ENCODE measurements around the gene SORCS1.
A peak's percentile ranks its signal among the peaks of the same experiment; 100 is the strongest.

The SORCS1 gene

GRCh38 chr10:106740071-106740470, 424.4 kb downstream of the SORCS1 start:
- no peak overlapping the region for H3K4me3 ChIP-seq (ENCODE audit: low read depth, low read length)

GRCh38 chr10:106734220-106734619, 430.3 kb downstream of the SORCS1 start:
- Histone ChIP-seq H3K9ac (ENCODE audit: low read depth, low read length) (no peak overlapping the region), H3K4me1 (ENCODE audit: control insufficient read depth, insufficient read depth, low read length) (peaks cover 11% of the 10 kb centered on the region; the same call in 1 of the 2 replicates), H3K27ac (ENCODE audit: low read depth, low read length) (no peak overlapping the region), H3K9me3 (ENCODE audit: control insufficient read depth, insufficient read depth, low read length) (no peaks in the 10 kb centered on the region), H3K4me3 (ENCODE audit: low read depth, low read length) (no peak overlapping the region), H3K27me3 (ENCODE audit: control insufficient read depth, insufficient read depth, low read length) (no peaks in the 10 kb centered on the region), H3K36me3 (ENCODE audit: control insufficient read depth, insufficient read depth, low read length) (no peaks in the 10 kb centered on the region)

More at GRCh38 chr10:106740071-106740470, 424.4 kb downstream of the SORCS1 start:
- Histone ChIP-seq H3K27ac (ENCODE audit: low read depth, low read length) (no peak overlapping the region), H3K4me1 (ENCODE audit: control insufficient read depth, insufficient read depth, low read length) (peaks cover 3% of the 10 kb centered on the region; the same call in 1 of the 2 replicates), H3K9me3 (ENCODE audit: control insufficient read depth, insufficient read depth, low read length) (no peaks in the 10 kb centered on the region), H3K27me3 (ENCODE audit: control insufficient read depth, insufficient read depth, low read length) (no peaks in the 10 kb centered on the region), H3K36me3 (ENCODE audit: control insufficient read depth, insufficient read depth, low read length) (no peaks in the 10 kb centered on the region), H3K9ac (ENCODE audit: low read depth, low read length) (no peak overlapping the region)

- no peak overlapping the region for H3K27ac ChIP-seq (ENCODE audit: low read depth, low read length)
- no peaks in the 10 kb centered on the region for H3K27me3 ChIP-seq (ENCODE audit: control insufficient read depth, insufficient read depth, low read length)
- H3K9me3 ChIP-seq (ENCODE audit: control insufficient read depth, insufficient read depth, low read length): no peaks in the 10 kb centered on the region
- peaks cover 8% of the 10 kb centered on the region; the same call in 1 of the 2 replicates for H3K4me1 ChIP-seq (ENCODE audit: control insufficient read depth, insufficient read depth, low read length)
- no peak overlapping the region for H3K4me3 ChIP-seq (ENCODE audit: low read depth, low read length)
- no peak overlapping the region for H3K9ac ChIP-seq (ENCODE audit: low read depth, low read length)
- H3K36me3 ChIP-seq (ENCODE audit: control insufficient read depth, insufficient read depth, low read length): no peaks in the 10 kb centered on the region
Measured at GRCh38 chr10:106728232-106728631, 436.3 kb downstream of the SORCS1 start.

DNA sequence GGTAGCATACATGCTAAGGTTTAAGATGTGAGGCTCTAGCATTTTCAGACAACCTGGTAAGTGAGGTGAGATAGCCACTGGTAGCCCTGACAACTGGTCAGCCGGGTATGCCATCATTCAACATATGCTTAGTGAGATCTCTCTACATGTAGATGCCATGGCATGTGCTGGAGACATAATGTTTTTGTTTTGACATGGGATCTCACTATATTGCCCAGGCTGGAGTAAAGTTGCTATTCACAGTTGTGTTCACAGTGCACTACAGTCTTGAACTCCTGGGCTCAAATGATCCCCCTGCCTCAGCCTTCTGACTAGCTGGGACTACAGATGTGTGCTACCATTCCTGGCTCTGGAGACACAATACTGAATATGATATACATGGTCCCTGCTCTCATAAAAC, 437.3 kb downstream of the SORCS1 start:
- no peak overlapping the region for H3K9ac ChIP-seq (ENCODE audit: low read depth, low read length)
- peaks cover 2% of the 10 kb centered on the region; the same call in 1 of the 2 replicates for H3K4me1 ChIP-seq (ENCODE audit: control insufficient read depth, insufficient read depth, low read length)
- no peaks in the 10 kb centered on the region for H3K36me3 ChIP-seq (ENCODE audit: control insufficient read depth, insufficient read depth, low read length)
- H3K9me3 ChIP-seq (ENCODE audit: control insufficient read depth, insufficient read depth, low read length): no peaks in the 10 kb centered on the region
- H3K27me3 ChIP-seq (ENCODE audit: control insufficient read depth, insufficient read depth, low read length): no peaks in the 10 kb centered on the region
- no peak overlapping the region for H3K27ac ChIP-seq (ENCODE audit: low read depth, low read length)
- no peak overlapping the region for H3K4me3 ChIP-seq (ENCODE audit: low read depth, low read length)

- Histone ChIP-seq H3K4me3 (ENCODE audit: low read depth, low read length) (no peak overlapping the region), H3K4me1 (ENCODE audit: control insufficient read depth, insufficient read depth, low read length) (peaks cover 4% of the 10 kb centered on the region; the same call in 1 of the 2 replicates), H3K36me3 (ENCODE audit: control insufficient read depth, insufficient read depth, low read length) (no peaks in the 10 kb centered on the region), H3K27ac (ENCODE audit: low read depth, low read length) (no peak overlapping the region), H3K9ac (ENCODE audit: low read depth, low read length) (no peak overlapping the region), H3K27me3 (ENCODE audit: control insufficient read depth, insufficient read depth, low read length) (no peaks in the 10 kb centered on the region), H3K9me3 (ENCODE audit: control insufficient read depth, insufficient read depth, low read length) (no peaks in the 10 kb centered on the region)
Measured at GRCh38 chr10:106722524-106722923, 442.0 kb downstream of the SORCS1 start.

DNA sequence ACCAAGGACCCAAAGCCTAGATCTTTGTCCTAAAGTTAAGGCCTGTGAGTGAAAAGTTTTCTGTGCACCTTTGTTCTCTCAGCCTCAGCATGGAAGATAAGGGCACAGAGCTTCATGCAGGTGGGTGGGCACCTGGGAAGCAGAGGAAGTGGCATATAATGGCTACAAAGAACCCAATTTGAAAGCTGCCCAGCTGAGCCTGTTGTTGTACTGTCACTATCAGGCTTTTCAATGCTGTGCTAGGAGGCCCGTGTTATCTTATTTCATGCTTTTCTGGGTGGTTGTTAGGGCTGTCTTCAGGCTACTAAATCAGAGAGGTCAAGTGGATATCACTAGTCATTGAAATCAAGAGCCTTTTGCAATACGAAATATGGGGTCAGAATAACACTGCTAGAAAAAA, 443.8 kb downstream of the SORCS1 start:
- no peaks in the 10 kb centered on the region for H3K36me3 ChIP-seq (ENCODE audit: control insufficient read depth, insufficient read depth, low read length)
- peak overlapping the region; percentile 20 for H3K27ac ChIP-seq (ENCODE audit: low read depth, low read length)
- H3K27me3 ChIP-seq (ENCODE audit: control insufficient read depth, insufficient read depth, low read length): no peaks in the 10 kb centered on the region
- no peaks in the 10 kb centered on the region for H3K9me3 ChIP-seq (ENCODE audit: control insufficient read depth, insufficient read depth, low read length)
- no peak overlapping the region for H3K4me3 ChIP-seq (ENCODE audit: low read depth, low read length)
- H3K4me1 ChIP-seq (ENCODE audit: control insufficient read depth, insufficient read depth, low read length): peaks cover 4% of the 10 kb centered on the region; the same call in 1 of the 2 replicates
- no peak overlapping the region for H3K9ac ChIP-seq (ENCODE audit: low read depth, low read length)

DNA sequence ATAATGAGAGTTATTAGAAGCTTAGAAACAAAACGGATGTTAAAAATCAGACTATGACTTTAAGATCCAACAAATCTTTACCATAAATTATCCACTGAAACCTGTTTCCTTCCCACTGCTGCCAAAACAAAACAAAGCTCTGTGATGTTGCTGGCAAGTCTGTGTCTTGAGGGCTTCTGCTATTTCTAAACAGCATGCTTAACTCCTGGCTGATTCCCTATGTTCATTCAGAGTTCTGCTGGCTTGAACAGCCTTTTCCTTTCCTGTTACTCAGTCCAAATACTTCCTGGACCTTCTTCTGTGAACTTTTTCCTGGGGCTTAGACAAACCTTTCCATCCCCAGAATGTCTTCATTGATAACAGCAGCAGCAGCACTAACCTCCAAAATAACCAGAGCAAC, 448.1 kb downstream of the SORCS1 start:
- no peak overlapping the region for H3K9ac ChIP-seq (ENCODE audit: low read depth, low read length)
- H3K27me3 ChIP-seq (ENCODE audit: control insufficient read depth, insufficient read depth, low read length): no peaks in the 10 kb centered on the region
- no peaks in the 10 kb centered on the region for H3K9me3 ChIP-seq (ENCODE audit: control insufficient read depth, insufficient read depth, low read length)
- H3K4me3 ChIP-seq (ENCODE audit: low read depth, low read length): no peak overlapping the region
- no peak overlapping the region for H3K27ac ChIP-seq (ENCODE audit: low read depth, low read length)
- H3K4me1 ChIP-seq (ENCODE audit: control insufficient read depth, insufficient read depth, low read length): peaks cover 4% of the 10 kb centered on the region; the same call in 1 of the 2 replicates
- H3K36me3 ChIP-seq (ENCODE audit: control insufficient read depth, insufficient read depth, low read length): no peaks in the 10 kb centered on the region

DNA sequence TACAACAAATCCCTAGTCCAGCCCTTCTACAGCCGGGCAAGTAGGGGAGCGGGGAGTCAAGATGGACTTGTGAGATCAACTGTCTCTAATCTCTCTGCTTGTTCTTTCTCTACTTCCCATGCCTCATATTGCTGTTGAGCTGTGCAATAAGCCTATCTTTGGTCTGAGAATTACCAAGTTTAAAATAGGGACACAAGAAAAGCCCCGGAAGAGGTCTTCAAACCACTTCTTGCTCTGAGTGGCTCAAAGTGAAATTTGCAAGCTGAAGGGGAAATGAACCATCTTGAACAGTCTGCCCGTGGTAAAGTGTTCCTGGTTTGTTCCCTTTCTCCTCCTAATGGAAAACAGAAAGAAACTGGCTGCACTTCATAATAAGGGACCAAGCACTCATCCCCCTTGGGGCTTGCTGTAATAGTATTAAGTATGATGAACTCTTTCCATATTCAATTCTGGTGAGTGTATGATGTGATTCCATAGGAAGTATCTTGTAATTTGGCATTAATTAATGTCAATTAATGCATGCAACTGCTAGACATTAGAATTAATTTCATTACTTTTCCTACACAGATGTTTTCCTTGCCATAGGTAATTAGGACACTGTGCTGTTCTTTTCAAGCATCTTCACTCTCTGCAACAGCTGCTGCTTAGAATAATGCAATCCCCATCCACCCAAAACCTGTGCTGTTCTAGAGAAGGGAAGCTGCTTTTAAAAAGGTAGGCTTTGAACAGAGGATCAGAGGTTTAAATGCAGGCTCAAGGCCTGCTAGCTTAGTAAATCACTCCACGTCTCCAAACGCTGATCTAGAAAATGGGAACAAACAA, 449.6 kb downstream of the SORCS1 start:
- Histone ChIP-seq H3K9ac (ENCODE audit: low read depth, low read length) (no peak overlapping the region), H3K27me3 (ENCODE audit: control insufficient read depth, insufficient read depth, low read length) (no peaks in the 10 kb centered on the region), H3K36me3 (ENCODE audit: control insufficient read depth, insufficient read depth, low read length) (no peaks in the 10 kb centered on the region), H3K27ac (ENCODE audit: low read depth, low read length) (no peak overlapping the region), H3K4me1 (ENCODE audit: control insufficient read depth, insufficient read depth, low read length) (0 out of 2 replicates have a peak, but pooled peaks cover 5% of the 10 kb centered on the region), H3K4me3 (ENCODE audit: low read depth, low read length) (no peak overlapping the region), H3K9me3 (ENCODE audit: control insufficient read depth, insufficient read depth, low read length) (no peaks in the 10 kb centered on the region)

- Histone ChIP-seq H3K4me1 (ENCODE audit: control insufficient read depth, insufficient read depth, low read length) (peaks cover 9% of the 10 kb centered on the region), H3K27ac (ENCODE audit: low read depth, low read length) (no peak overlapping the region), H3K9me3 (ENCODE audit: control insufficient read depth, insufficient read depth, low read length) (no peaks in the 10 kb centered on the region)
Measured at GRCh38 chr10:106713846-106714245, 450.7 kb downstream of the SORCS1 start.

GRCh38 chr10:106712988-106713387, 451.5 kb downstream of the SORCS1 start:
- H3K9me3 ChIP-seq (ENCODE audit: control insufficient read depth, insufficient read depth, low read length): no peaks in the 10 kb centered on the region
- H3K27ac ChIP-seq (ENCODE audit: low read depth, low read length): no peak overlapping the region
- H3K36me3 ChIP-seq (ENCODE audit: control insufficient read depth, insufficient read depth, low read length): no peaks in the 10 kb centered on the region
- H3K27me3 ChIP-seq (ENCODE audit: control insufficient read depth, insufficient read depth, low read length): no peaks in the 10 kb centered on the region
- no peak overlapping the region for H3K9ac ChIP-seq (ENCODE audit: low read depth, low read length)
- H3K4me1 ChIP-seq (ENCODE audit: control insufficient read depth, insufficient read depth, low read length): peaks cover 14% of the 10 kb centered on the region
- no peak overlapping the region for H3K4me3 ChIP-seq (ENCODE audit: low read depth, low read length)

More at GRCh38 chr10:106713846-106714245, 450.7 kb downstream of the SORCS1 start:
- H3K9ac ChIP-seq (ENCODE audit: low read depth, low read length): no peak overlapping the region
- H3K27me3 ChIP-seq (ENCODE audit: control insufficient read depth, insufficient read depth, low read length): no peaks in the 10 kb centered on the region
- H3K4me3 ChIP-seq (ENCODE audit: low read depth, low read length): no peak overlapping the region
- no peaks in the 10 kb centered on the region for H3K36me3 ChIP-seq (ENCODE audit: control insufficient read depth, insufficient read depth, low read length)

DNA sequence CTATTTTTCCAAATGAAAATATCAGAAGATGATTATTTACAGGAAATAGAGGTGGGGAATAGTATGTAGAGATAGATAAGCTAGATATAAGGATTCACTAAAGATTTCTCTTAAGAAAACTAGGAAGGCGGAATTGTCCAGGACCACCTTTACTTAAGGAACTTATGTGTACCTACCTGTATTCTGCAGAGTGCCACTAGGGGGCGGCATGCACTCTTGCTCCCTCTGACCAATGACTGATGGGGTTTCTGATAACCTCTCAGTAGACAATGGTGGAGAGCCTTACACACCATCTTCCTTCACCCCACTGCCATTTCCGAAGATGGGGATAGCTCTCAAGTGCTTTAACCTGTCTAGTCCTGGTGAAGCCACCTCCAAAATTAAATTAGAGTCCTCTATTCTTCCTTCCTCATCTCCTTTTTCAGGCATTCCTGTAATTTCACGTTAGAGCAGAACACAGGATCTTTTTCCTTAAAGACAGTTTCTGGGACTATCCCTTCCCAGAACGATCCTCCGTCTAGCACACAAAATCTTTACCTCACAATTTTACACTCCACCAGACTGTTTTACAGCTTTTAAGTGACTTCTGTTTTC, 453.1 kb downstream of the SORCS1 start:
- H3K36me3 ChIP-seq (ENCODE audit: control insufficient read depth, insufficient read depth, low read length): no peaks in the 10 kb centered on the region
- H3K9ac ChIP-seq (ENCODE audit: low read depth, low read length): no peak overlapping the region
- H3K27ac ChIP-seq (ENCODE audit: low read depth, low read length): no peak overlapping the region
- no peaks in the 10 kb centered on the region for H3K27me3 ChIP-seq (ENCODE audit: control insufficient read depth, insufficient read depth, low read length)
- H3K4me1 ChIP-seq (ENCODE audit: control insufficient read depth, insufficient read depth, low read length): peaks cover 22% of the 10 kb centered on the region
- no peak overlapping the region for H3K4me3 ChIP-seq (ENCODE audit: low read depth, low read length)
- no peaks in the 10 kb centered on the region for H3K9me3 ChIP-seq (ENCODE audit: control insufficient read depth, insufficient read depth, low read length)
